ENCODE results near the gene C1QTNF9B. TPM values are rescaled to one million over a fixed set of nuclear protein-coding genes. Genes with fewer than 3 reads are reported as not detected.

Gene C1QTNF9B
- total RNA-seq, 1 donor from 2014 or later = not detected

DNA sequence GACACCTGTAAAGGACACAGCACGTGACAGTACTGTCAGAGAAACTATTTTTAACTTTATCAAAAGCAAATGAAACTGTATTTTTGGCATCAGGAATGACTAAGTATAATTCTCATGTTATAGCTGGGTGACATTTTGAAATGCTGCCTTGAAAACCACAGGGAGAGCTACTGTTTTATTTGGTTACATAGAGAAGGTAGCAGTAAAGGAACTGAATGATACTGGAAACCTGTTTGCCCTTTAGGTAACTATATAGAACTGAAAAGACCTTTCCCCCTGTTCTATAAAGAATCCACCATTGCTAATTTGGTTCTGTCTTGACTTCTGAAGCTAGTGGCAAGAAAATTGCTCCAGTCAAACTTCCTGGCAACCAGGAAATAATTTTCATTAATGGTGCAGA is 47.2 kb downstream of the C1QTNF9B start:
- H3K9me3 ChIP-seq (ENCODE audit: insufficient read depth, low read depth, low read length) = no peaks in the 10 kb centered on the region
- no peak for DNase-seq (ENCODE audit: low read depth)
- H3K27me3 ChIP-seq (ENCODE audit: insufficient read depth, low read length) = no peaks in the 10 kb centered on the region
- no peak overlapping the region for H3K4me3 ChIP-seq (ENCODE audit: insufficient read depth, low read depth, low read length)
- H3K9ac ChIP-seq (ENCODE audit: low read length) = no peak overlapping the region
- H3K36me3 ChIP-seq (ENCODE audit: insufficient read depth, low read length) = peaks cover 5% of the 10 kb centered on the region
- peaks cover 7% of the 10 kb centered on the region for H3K36me3 Mint-ChIP-seq (ENCODE audit: low read depth, unreplicated experiment)
- no peak overlapping the region for H2AFZ ChIP-seq (ENCODE audit: low read depth, low read length)
- H3K9me3 Mint-ChIP-seq (ENCODE audit: unreplicated experiment) = no peaks in the 10 kb centered on the region
- no peaks in the 10 kb centered on the region for H4K20me1 ChIP-seq (ENCODE audit: insufficient read depth, low read length)
- no peaks in the 10 kb centered on the region for H3K4me1 Mint-ChIP-seq (ENCODE audit: low read depth, unreplicated experiment)
- no peaks in the 10 kb centered on the region for H3K27me3 Mint-ChIP-seq (ENCODE audit: low read depth, unreplicated experiment)
- no peaks in the 10 kb centered on the region for H3K4me1 ChIP-seq (ENCODE audit: insufficient read depth, low read length)
- H3K4me2 ChIP-seq (ENCODE audit: low read length) = no peak overlapping the region
- no peak for TF ChIP-seq EZH2 (IDR thresholded peaks at IDR 0.05; ENCODE audit: insufficient read depth, low read length)
- no peak for TF ChIP-seq CTCF (IDR thresholded peaks at IDR 0.05; ENCODE audit: insufficient read depth, low read depth, low read length)
- no peak for FAIRE-seq
- no peak overlapping the region for H3K4me3 Mint-ChIP-seq (ENCODE audit: unreplicated experiment)
- no peaks in the 10 kb centered on the region for H3K79me2 ChIP-seq (ENCODE audit: insufficient read depth, low read length)
- no peak overlapping the region for H3K27ac ChIP-seq (ENCODE audit: low read depth, low read length)
- H3K27ac Mint-ChIP-seq (ENCODE audit: unreplicated experiment) = no peak overlapping the region

- Mint-ChIP-seq H3K36me3 (ENCODE audit: low read depth, unreplicated experiment) (peaks cover 7% of the 10 kb centered on the region), H3K9me3 (ENCODE audit: unreplicated experiment) (no peaks in the 10 kb centered on the region), H3K27ac (ENCODE audit: unreplicated experiment) (no peak overlapping the region), H3K4me1 (ENCODE audit: low read depth, unreplicated experiment) (no peaks in the 10 kb centered on the region), H3K27me3 (ENCODE audit: low read depth, unreplicated experiment) (no peaks in the 10 kb centered on the region), H3K4me3 (ENCODE audit: unreplicated experiment) (no peak overlapping the region)
- Histone ChIP-seq H3K79me2 (ENCODE audit: insufficient read depth, low read length) (no peaks in the 10 kb centered on the region), H3K4me1 (ENCODE audit: insufficient read depth, low read length) (no peaks in the 10 kb centered on the region), H3K4me3 (ENCODE audit: insufficient read depth, low read depth, low read length) (no peak overlapping the region), H2AFZ (ENCODE audit: low read depth, low read length) (no peak overlapping the region), H3K36me3 (ENCODE audit: insufficient read depth, low read length) (peaks cover 5% of the 10 kb centered on the region), H3K27ac (ENCODE audit: low read depth, low read length) (no peak overlapping the region), H3K27me3 (ENCODE audit: insufficient read depth, low read length) (no peaks in the 10 kb centered on the region), H3K9me3 (ENCODE audit: insufficient read depth, low read depth, low read length) (no peaks in the 10 kb centered on the region), H3K9ac (ENCODE audit: low read length) (no peak overlapping the region), H4K20me1 (ENCODE audit: insufficient read depth, low read length) (no peaks in the 10 kb centered on the region), H3K4me2 (ENCODE audit: low read length) (no peak overlapping the region)
- FAIRE-seq = peak; percentile 56
- TF ChIP-seq CTCF (IDR thresholded peaks at IDR 0.05; ENCODE audit: insufficient read depth, low read depth, low read length) (no peak), EZH2 (IDR thresholded peaks at IDR 0.05; ENCODE audit: insufficient read depth, low read length) (no peak)
- DNase-seq (ENCODE audit: low read depth) = no peak
Measured at GRCh38 chr13:23849670-23850069, 47.6 kb downstream of the C1QTNF9B start.

DNA sequence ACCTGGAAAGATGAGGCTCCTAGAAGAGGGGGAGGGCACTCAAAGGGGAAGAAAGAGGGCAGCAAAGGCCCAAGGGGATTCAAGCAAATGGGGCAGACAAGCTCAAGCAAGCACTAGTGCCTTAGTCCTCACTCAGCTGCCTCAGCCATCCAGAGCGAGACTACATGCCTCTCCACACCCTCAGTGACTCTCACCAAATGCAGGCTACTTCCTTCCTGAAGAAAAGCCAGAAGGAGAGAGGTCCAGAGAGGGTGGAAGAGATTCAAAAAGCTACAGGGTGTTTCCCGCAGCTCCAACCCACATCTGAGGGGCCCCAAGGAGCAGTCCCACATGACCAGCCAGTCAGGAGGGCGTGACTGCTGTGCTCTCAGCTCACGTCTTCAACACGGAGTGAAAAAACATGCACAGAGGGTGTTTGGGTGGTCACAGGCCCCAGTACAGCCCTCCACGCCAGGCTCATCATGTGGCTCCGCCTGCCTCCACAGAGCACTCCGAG is 48.6 kb downstream of the C1QTNF9B start:
- Histone ChIP-seq H3K36me3 (ENCODE audit: insufficient read depth, low read length) (peaks cover 5% of the 10 kb centered on the region), H3K4me2 (ENCODE audit: low read length) (no peak overlapping the region), H3K79me2 (ENCODE audit: insufficient read depth, low read length) (no peaks in the 10 kb centered on the region), H3K4me1 (ENCODE audit: insufficient read depth, low read length) (no peaks in the 10 kb centered on the region), H4K20me1 (ENCODE audit: insufficient read depth, low read length) (no peaks in the 10 kb centered on the region), H3K27me3 (ENCODE audit: insufficient read depth, low read length) (no peaks in the 10 kb centered on the region), H2AFZ (ENCODE audit: low read depth, low read length) (no peak overlapping the region), H3K27ac (ENCODE audit: low read depth, low read length) (no peak overlapping the region), H3K4me3 (ENCODE audit: insufficient read depth, low read depth, low read length) (no peak overlapping the region), H3K9ac (ENCODE audit: low read length) (no peak overlapping the region), H3K9me3 (ENCODE audit: insufficient read depth, low read depth, low read length) (no peaks in the 10 kb centered on the region)
- no peak for DNase-seq (ENCODE audit: low read depth)
- H3K9me3 Mint-ChIP-seq (ENCODE audit: unreplicated experiment) = no peaks in the 10 kb centered on the region
- TF ChIP-seq EZH2 (IDR thresholded peaks at IDR 0.05; ENCODE audit: insufficient read depth, low read length) = no peak
- no peak for TF ChIP-seq CTCF (IDR thresholded peaks at IDR 0.05; ENCODE audit: insufficient read depth, low read depth, low read length)
- FAIRE-seq = no peak
- peaks cover 7% of the 10 kb centered on the region for H3K36me3 Mint-ChIP-seq (ENCODE audit: low read depth, unreplicated experiment)
- H3K4me1 Mint-ChIP-seq (ENCODE audit: low read depth, unreplicated experiment) = peaks cover 2% of the 10 kb centered on the region
- H3K4me3 Mint-ChIP-seq (ENCODE audit: unreplicated experiment) = no peak overlapping the region
- no peaks in the 10 kb centered on the region for H3K27me3 Mint-ChIP-seq (ENCODE audit: low read depth, unreplicated experiment)
- H3K27ac Mint-ChIP-seq (ENCODE audit: unreplicated experiment) = no peak overlapping the region

Measured in astrocyte (in vitro differentiated cells and primary cell).